ENCODE results near the gene PTPN11. TPM values are rescaled to one million over a fixed set of nuclear protein-coding genes. Genes with fewer than 3 reads are reported as not detected.
A peak's percentile ranks its signal among the peaks of the same experiment; 100 is the strongest.
"Not testable (repeated sequence)": the region's sequence is repeated elsewhere in the genome, so short reads cannot be mapped to it uniquely, and the experiment has no call there.

Gene PTPN11
- total RNA-seq, 1 donor = 158 TPM

DNA sequence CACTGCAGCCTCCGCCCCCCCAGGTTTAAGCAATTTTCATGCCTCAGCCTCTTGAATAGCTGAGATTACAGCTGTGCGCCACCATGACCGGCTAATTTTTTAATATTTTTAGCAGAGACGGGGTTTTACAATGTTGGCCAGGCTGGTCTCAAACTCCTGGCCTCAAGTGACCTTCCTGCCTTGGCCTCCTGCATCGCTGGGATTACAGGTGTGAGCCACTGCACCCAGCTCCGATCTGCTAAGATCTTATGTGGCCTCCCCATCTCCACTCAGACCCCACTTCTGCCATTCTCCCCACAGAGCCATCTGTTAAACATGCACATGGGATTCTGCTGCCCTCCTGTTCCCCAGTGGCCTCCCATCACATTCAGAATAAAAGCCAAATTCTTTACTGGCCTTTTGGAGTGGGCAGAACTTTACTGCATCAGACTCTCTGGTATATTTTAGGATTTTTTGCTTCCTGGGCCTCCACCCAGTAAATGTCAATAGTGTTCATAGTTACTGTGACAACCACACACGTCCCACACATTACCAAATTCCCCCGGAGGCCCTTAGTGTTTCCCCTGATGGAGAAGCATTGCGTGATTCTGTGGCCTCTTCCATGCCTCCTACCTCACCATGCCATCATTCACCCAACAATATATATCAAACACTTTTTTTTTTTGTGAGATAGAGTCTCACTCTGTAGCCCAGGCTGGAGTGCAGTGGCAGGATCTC lies 96.3 kb downstream of the PTPN11 start:
- DNase-seq (ENCODE audit: low read depth) = peak; percentile 10
- no peak overlapping the region for H3K4me3 ChIP-seq (ENCODE audit: low read depth, low read length)
- TF ChIP-seq, protein P1, sequence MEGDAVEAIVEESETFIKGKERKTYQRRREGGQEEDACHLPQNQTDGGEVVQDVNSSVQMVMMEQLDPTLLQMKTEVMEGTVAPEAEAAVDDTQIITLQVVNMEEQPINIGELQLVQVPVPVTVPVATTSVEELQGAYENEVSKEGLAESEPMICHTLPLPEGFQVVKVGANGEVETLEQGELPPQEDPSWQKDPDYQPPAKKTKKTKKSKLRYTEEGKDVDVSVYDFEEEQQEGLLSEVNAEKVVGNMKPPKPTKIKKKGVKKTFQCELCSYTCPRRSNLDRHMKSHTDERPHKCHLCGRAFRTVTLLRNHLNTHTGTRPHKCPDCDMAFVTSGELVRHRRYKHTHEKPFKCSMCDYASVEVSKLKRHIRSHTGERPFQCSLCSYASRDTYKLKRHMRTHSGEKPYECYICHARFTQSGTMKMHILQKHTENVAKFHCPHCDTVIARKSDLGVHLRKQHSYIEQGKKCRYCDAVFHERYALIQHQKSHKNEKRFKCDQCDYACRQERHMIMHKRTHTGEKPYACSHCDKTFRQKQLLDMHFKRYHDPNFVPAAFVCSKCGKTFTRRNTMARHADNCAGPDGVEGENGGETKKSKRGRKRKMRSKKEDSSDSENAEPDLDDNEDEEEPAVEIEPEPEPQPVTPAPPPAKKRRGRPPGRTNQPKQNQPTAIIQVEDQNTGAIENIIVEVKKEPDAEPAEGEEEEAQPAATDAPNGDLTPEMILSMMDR (IDR thresholded peaks at IDR 0.05; ENCODE audit: insufficient read depth, low read depth, low read length) = no peak

DNA sequence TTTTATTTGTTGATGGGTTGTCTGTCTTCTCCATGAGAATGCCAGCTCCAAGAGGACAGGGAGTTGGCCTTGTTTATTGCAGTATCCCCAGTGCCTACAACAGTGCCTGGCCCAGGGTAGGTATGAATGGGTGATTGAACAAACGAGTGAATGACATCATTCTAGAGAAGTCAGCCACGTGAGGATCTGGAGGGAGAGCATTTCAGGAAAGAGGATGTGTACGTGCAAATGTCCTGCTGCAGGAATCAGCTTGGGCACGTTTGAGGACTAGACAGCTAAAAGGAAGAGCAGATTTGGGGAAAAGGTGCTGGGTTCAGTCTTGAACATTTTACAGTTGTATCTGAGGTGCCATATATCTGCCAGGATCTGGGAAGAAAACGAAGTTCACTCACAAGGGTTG lies 97.1 kb downstream of the PTPN11 start:
- DNase-seq (ENCODE audit: low read depth) = no peak
- TF ChIP-seq, protein P1 (IDR thresholded peaks at IDR 0.05; ENCODE audit: insufficient read depth, low read depth, low read length) = no peak
- no peak overlapping the region for H3K4me3 ChIP-seq (ENCODE audit: low read depth, low read length)

DNA sequence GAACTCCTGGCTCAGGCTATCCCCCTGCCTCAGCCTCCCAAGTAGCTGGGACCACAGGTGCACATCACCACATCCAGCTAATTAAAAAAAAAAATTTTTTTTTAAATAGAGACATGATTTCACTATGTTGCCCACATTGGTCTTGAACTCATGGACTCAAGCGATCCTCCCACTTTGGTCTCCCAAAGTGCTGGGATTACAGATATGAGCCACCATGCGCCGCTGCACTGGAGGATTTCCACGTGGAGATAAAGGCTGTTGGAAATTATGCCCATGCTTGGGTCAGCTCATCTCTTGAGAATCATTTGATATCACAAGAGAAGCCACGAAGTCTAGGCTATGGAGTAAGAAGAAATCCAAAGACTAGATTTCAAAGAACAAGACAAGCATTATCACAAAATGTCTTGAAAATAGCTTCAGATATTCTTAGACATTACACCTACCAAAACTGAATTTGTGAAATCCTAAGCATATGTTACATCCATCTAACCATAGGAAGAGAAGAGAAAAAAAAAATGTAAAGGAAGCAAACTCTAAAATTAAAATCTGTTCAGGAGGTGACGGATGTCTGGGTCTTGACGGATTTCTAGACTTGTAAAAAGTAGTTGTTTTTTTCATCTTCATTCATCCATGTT lies 99.1 kb downstream of the PTPN11 start:
- no peak overlapping the region for H3K4me3 ChIP-seq (ENCODE audit: low read depth, low read length)
- TF ChIP-seq, protein P1 (IDR thresholded peaks at IDR 0.05; ENCODE audit: insufficient read depth, low read depth, low read length) = no peak
- DNase-seq (ENCODE audit: low read depth) = no peak

DNA sequence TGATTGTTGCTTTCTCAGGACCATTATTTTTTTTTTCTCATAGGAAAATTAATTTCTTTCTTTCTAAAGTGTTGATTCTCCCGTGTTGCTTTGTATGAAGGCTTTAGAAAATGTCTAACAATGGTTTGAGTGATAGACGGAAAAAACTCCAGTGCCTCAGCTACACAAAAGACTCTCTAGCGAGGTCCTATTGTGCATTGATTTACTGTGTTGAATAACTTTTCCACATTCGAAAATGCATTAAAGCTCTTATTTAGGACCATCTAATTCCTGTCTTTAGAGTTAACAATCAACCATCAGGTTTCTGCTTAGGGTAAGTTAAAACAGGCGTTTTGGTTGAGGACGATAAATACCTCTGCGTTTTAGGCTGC lies 99.6 kb downstream of the PTPN11 start:
- H3K4me3 ChIP-seq (ENCODE audit: low read depth, low read length) = no peak overlapping the region
- DNase-seq (ENCODE audit: low read depth) = no peak
- TF ChIP-seq, protein P1 (IDR thresholded peaks at IDR 0.05; ENCODE audit: insufficient read depth, low read depth, low read length) = no peak

DNA sequence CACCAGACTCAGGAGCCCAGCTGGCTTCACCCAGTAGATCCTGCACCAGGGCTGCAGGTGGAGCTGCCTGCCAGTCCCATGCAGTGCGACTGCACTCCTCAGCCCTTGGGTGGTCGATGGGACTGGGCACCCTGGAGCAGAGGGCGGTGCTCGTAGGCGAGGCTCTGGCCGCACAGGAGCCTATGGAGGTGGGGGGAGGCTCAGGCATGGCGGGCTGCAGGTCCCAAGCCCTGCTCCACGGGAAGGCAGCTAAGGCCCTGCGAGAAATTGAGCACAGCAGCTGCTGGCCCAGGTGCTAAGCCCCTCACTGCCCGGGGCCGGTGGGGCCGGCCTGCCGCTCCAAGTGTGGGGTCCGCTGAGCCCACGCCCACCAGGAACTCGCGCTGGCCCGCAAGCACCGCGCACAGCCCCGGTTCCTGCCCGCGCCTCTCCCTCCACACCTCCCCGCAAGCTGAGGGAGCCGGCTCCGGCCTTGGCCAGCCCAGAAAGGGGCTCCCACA lies 101.1 kb downstream of the PTPN11 start:
- not testable (repeated sequence) for DNase-seq (ENCODE audit: low read depth); H3K4me3 ChIP-seq (ENCODE audit: low read depth, low read length)

DNA sequence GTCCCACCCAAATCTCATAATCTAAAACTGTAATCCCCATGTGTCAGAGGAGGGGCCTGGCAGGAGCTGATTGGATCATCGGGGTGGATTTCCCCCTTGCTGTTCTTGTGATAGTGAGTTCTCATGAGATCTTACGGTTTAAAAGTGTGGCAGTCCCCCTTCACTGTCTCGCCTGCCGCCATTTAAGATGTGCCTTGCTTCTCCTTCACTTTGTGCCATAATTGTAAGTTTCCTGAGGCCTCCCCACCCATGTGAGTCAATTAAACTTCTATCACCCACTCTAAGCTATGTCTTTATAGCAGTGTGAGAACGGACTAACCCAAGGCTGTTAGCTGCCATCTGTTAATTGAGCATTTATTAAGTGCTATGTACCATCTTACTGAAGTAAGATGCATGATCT lies 105.1 kb downstream of the PTPN11 start:
- H3K4me3 ChIP-seq (ENCODE audit: low read depth, low read length) = no peak overlapping the region
- DNase-seq (ENCODE audit: low read depth) = no peak
- TF ChIP-seq, protein P1 (IDR thresholded peaks at IDR 0.05; ENCODE audit: insufficient read depth, low read depth, low read length) = no peak

DNA sequence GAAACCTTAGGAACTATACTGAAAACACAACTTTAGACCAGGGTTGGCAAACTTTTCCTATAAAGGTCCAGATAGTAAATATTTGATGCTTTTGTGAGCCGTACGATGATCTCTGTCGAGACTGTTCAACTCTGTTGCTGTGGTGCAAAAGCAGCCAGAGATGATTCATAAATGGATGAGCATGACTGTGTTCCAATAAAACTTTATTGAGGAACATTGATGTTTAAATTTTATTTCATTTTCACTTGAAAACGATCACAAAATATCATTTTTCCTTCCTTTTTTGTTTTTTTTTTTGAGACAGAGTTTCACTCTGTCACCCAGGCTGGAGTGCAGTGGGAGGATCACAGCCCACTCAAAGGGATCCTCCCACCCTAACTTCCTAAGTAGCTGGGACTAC lies 105.5 kb downstream of the PTPN11 start:
- H3K4me3 ChIP-seq (ENCODE audit: low read depth, low read length) = no peak overlapping the region
- TF ChIP-seq, protein P1 (IDR thresholded peaks at IDR 0.05; ENCODE audit: insufficient read depth, low read depth, low read length) = no peak
- no peak for DNase-seq (ENCODE audit: low read depth)

Measured in fibroblast of villous mesenchyme (primary cell).